Vagina (tissue), 2 donors: ENCODE measurements around the gene DMGDH. TPM values are rescaled to one million over a fixed set of nuclear protein-coding genes. Genes with fewer than 3 reads are reported as not detected.
A peak's percentile ranks its signal among the peaks of the same experiment; 100 is the strongest.

Experiments
- DNase-seq, 2 donors: peaks; one replicate each; pipeline ENCODE4 v3.0.0-alpha.2; 2017; ENCODE audit errors: extremely low spot score in 2 of 2
- H3K27ac ChIP-seq: fragments of 200-600 bp; sonication (generic); one replicate; pipeline ENCODE4 v1.5.1; 2019
- H3K27me3 ChIP-seq: fragments of 200-600 bp; sonication (generic); one replicate; pipeline ENCODE4 v1.5.1; 2019
- H3K36me3 ChIP-seq, 2 donors: fragments of 200-600 bp; sonication (generic); one replicate each; pipeline ENCODE4 v1.5.1; 2017 to 2019
- H3K4me1 ChIP-seq: fragments of 200-600 bp; sonication (generic); one replicate; pipeline ENCODE4 v1.5.1; 2019
- H3K4me3 ChIP-seq, 2 donors: fragments of 200-600 bp; sonication (generic); 1 replicate in 1 of 2; 2 replicates in 1 of 2; pipeline ENCODE4 v1.5.1; 2016 to 2019
- H3K9me3 ChIP-seq: fragments of 200-600 bp; sonication (generic); one replicate; pipeline ENCODE4 v1.5.1; 2019
- CTCF ChIP-seq, 3 experiments: fragments of 450-650 bp in 2 of 3; fragments of 200-600 bp in 1 of 3; sonication (generic) in 1 of 3; IDR thresholded peaks; one replicate each; pipeline ENCODE4 v1.5.1; 2017 to 2019; ENCODE audit warnings: antibody characterized with exemption in 3 of 3, mild to moderate bottlenecking in 2 of 3, moderate library complexity in 2 of 3
- POLR2A ChIP-seq, 2 donors: fragments of 450-650 bp; IDR thresholded peaks; one replicate each; pipeline ENCODE4 v1.6.1; 2017; ENCODE audit warnings: antibody characterized with exemption in 2 of 2, mild to moderate bottlenecking in 2 of 2, moderate library complexity in 2 of 2
- POLR2AphosphoS5 ChIP-seq, 2 donors: sonication (generic); formaldehyde crosslinking; IDR thresholded peaks; one replicate each; pipeline ENCODE4 v1.9.0; 2017; ENCODE audit warnings: antibody characterized with exemption in 2 of 2, mild to moderate bottlenecking in 2 of 2, low read depth in 1 of 2; ENCODE audit not compliant: insufficient read depth in 1 of 2
- intact Hi-C: fragments of 100-400 bp; cut with DNase I; formaldehyde crosslinking; loops from one replicate; pipeline ENCODE4 v1.15.1; 2023
- total RNA-seq: library from RNA; depleted of rRNA; stranded (reverse); fragments of >200 nt; gene quantifications from one replicate; pipeline ENCODE4 v1.2.3, GENCODE V29; 2016

DMGDH gene
- total RNA-seq, 1 donor from 2014 or later, result 4.2 TPM

GRCh38 chr5:79023947-79024346 lies 45.5 kb downstream of the DMGDH start:
- no peak overlapping the region for H3K4me3 ChIP-seq
- no peak for TF ChIP-seq POLR2AphosphoS5 (IDR thresholded peaks at IDR 0.05; ENCODE audit: insufficient read depth in 1 of 2, low read depth in 1 of 2)
- TF ChIP-seq CTCF (IDR thresholded peaks at IDR 0.05), result no peak
- TF ChIP-seq POLR2A (IDR thresholded peaks at IDR 0.05), result no peak
- no peak for DNase-seq
- no peaks in the 10 kb centered on the region for H3K27me3 ChIP-seq
- H3K9me3 ChIP-seq, result no peaks in the 10 kb centered on the region
- no peaks in the 10 kb centered on the region for H3K4me1 ChIP-seq
- no peak overlapping the region for H3K27ac ChIP-seq
- intact Hi-C loops, result loop anchor here (10.0 kb wide), 1 partner anchor 441 kb away; no protein-coding TSS in a partner anchor
- no peaks in the 10 kb centered on the region for H3K36me3 ChIP-seq

- intact Hi-C loops, result loop anchor here (10.0 kb wide), 1 partner anchor 441 kb away; no protein-coding TSS in a partner anchor
- Histone ChIP-seq H3K27ac (no peak overlapping the region), H3K4me3 (no peak overlapping the region), H3K4me1 (no peaks in the 10 kb centered on the region), H3K36me3 (no peaks in the 10 kb centered on the region), H3K27me3 (no peaks in the 10 kb centered on the region), H3K9me3 (no peaks in the 10 kb centered on the region)
- no peak for TF ChIP-seq POLR2A (IDR thresholded peaks at IDR 0.05)
- no peak for TF ChIP-seq POLR2AphosphoS5 (IDR thresholded peaks at IDR 0.05; ENCODE audit: insufficient read depth in 1 of 2, low read depth in 1 of 2)
- TF ChIP-seq CTCF (IDR thresholded peaks at IDR 0.05), result no peak
- no peak for DNase-seq
Measured at GRCh38 chr5:79023348-79023747, 46.1 kb downstream of the DMGDH start.

GRCh38 chr5:79022771-79023170 lies 46.7 kb downstream of the DMGDH start:
- Histone ChIP-seq H3K27me3 (no peaks in the 10 kb centered on the region), H3K4me1 (no peaks in the 10 kb centered on the region), H3K4me3 (no peak overlapping the region), H3K9me3 (no peaks in the 10 kb centered on the region), H3K27ac (no peak overlapping the region), H3K36me3 (no peaks in the 10 kb centered on the region)
- intact Hi-C loops, result loop anchor here (10.0 kb wide), 1 partner anchor 442 kb away; no protein-coding TSS in a partner anchor
- TF ChIP-seq CTCF (IDR thresholded peaks at IDR 0.05) (no peak), POLR2AphosphoS5 (IDR thresholded peaks at IDR 0.05; ENCODE audit: insufficient read depth in 1 of 2, low read depth in 1 of 2) (no peak), POLR2A (IDR thresholded peaks at IDR 0.05) (no peak)
- DNase-seq, result no peak

- Histone ChIP-seq H3K36me3 (no peaks in the 10 kb centered on the region), H3K4me1 (no peaks in the 10 kb centered on the region), H3K27me3 (no peaks in the 10 kb centered on the region), H3K9me3 (no peaks in the 10 kb centered on the region), H3K4me3 (no peak overlapping the region), H3K27ac (no peak overlapping the region)
- no peak for DNase-seq
- intact Hi-C loops, result loop anchor here (10.0 kb wide), 1 partner anchor 443 kb away; no protein-coding TSS in a partner anchor
- TF ChIP-seq CTCF (IDR thresholded peaks at IDR 0.05) (no peak), POLR2A (IDR thresholded peaks at IDR 0.05) (no peak), POLR2AphosphoS5 (IDR thresholded peaks at IDR 0.05; ENCODE audit: insufficient read depth in 1 of 2, low read depth in 1 of 2) (no peak)
Measured at GRCh38 chr5:79021753-79022152, 47.7 kb downstream of the DMGDH start.

GRCh38 chr5:79020861-79021561 lies 48.5 kb downstream of the DMGDH start:
- no peaks in the 10 kb centered on the region for H3K36me3 ChIP-seq
- no peaks in the 10 kb centered on the region for H3K4me1 ChIP-seq
- H3K4me3 ChIP-seq, result peak overlapping the region in 1 of 2 donors; percentile 11
- DNase-seq, result no peak
- no peaks in the 10 kb centered on the region for H3K27me3 ChIP-seq
- no peak overlapping the region for H3K27ac ChIP-seq
- H3K9me3 ChIP-seq, result no peaks in the 10 kb centered on the region
- TF ChIP-seq POLR2A (IDR thresholded peaks at IDR 0.05) (no peak), POLR2AphosphoS5 (IDR thresholded peaks at IDR 0.05; ENCODE audit: insufficient read depth in 1 of 2, low read depth in 1 of 2) (no peak), CTCF (IDR thresholded peaks at IDR 0.05) (peak; percentile 37 to 56 (median 44))
- intact Hi-C loops, result loop anchor here (10.0 kb wide), 1 partner anchor 444 kb away; no protein-coding TSS in a partner anchor
